Right lobe of liver (tissue), 4 donors: ENCODE measurements around the gene CFAP77.

ENCODE experiments used
- POLR2A ChIP-seq: fragments of 450-650 bp; IDR thresholded peaks from one replicate; pipeline ENCODE4 v1.6.1; 2017; ENCODE audit warnings: antibody characterized with exemption, mild to moderate bottlenecking
- TF ChIP-seq, protein P1 (sequence below), 4 donors: fragments of 200-600 bp in 3 of 4; fragments of 450-650 bp in 1 of 4; IDR thresholded peaks; one replicate each; pipeline versions ENCODE4 v1.5.1 to v1.8.0; 2016 to 2022; ENCODE audit warnings: antibody characterized with exemption in 4 of 4, mild to moderate bottlenecking in 2 of 4
- donor health status: DM: no; HTN: no; CAD: no.
- donor health status: DM: no; HTN: no; CAD: no.
- donor health status: DM: no; HTN: yes; CAD: no.

DNA sequence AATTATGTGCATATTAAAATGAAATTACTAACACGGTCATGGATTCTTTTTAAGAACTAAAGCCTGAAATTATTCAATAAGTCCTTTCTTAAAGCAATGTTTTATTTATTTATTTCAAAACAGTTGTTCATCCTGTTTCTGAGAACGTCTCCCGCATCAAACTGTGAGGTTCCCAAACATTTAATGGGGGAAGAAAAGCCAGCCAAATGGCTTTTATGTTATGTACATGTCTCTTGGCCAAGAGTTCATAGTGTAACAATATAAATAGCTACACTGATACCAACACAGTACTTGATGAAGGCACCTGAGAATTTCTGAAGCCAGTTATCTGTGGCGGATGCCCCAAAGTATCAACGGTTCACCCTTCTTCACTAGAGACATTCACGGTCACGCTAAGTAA lies 19.0 kb upstream of the CFAP77 start:
- TF ChIP-seq, protein P1, sequence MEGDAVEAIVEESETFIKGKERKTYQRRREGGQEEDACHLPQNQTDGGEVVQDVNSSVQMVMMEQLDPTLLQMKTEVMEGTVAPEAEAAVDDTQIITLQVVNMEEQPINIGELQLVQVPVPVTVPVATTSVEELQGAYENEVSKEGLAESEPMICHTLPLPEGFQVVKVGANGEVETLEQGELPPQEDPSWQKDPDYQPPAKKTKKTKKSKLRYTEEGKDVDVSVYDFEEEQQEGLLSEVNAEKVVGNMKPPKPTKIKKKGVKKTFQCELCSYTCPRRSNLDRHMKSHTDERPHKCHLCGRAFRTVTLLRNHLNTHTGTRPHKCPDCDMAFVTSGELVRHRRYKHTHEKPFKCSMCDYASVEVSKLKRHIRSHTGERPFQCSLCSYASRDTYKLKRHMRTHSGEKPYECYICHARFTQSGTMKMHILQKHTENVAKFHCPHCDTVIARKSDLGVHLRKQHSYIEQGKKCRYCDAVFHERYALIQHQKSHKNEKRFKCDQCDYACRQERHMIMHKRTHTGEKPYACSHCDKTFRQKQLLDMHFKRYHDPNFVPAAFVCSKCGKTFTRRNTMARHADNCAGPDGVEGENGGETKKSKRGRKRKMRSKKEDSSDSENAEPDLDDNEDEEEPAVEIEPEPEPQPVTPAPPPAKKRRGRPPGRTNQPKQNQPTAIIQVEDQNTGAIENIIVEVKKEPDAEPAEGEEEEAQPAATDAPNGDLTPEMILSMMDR (IDR thresholded peaks at IDR 0.05) = no peak
- no peak for TF ChIP-seq POLR2A
